IPS-15b (cell line): Measurements from ENCODE around the gene HMCN2.
"Not testable (repeated sequence)": the region's sequence is repeated elsewhere in the genome, so short reads cannot be mapped to it uniquely, and the experiment has no call there.

Source experiments
- H3K27me3 ChIP-seq: one replicate; pipeline ENCODE4 v1.6.1; 2013; ENCODE audit warnings: low read length; ENCODE audit not compliant: control insufficient read depth, insufficient read depth
- H3K36me3 ChIP-seq: one replicate; pipeline ENCODE4 v1.6.1; 2013; ENCODE audit warnings: low read length; ENCODE audit not compliant: control insufficient read depth, insufficient read depth
- H3K4me1 ChIP-seq: one replicate; pipeline ENCODE4 v1.6.1; 2013; ENCODE audit warnings: mild to moderate bottlenecking, low read length; ENCODE audit not compliant: control insufficient read depth, insufficient read depth
- H3K4me3 ChIP-seq: one replicate; pipeline ENCODE4 v1.5.1; 2013; ENCODE audit warnings: low read depth, low read length
- H3K9ac ChIP-seq: one replicate; pipeline ENCODE4 v1.6.1; 2013; ENCODE audit warnings: low read depth, mild to moderate bottlenecking, low read length
- H3K9me3 ChIP-seq: one replicate; pipeline ENCODE4 v1.6.1; 2013; ENCODE audit warnings: mild to moderate bottlenecking, low read length; ENCODE audit not compliant: control insufficient read depth, insufficient read depth

The HMCN2 gene

DNA sequence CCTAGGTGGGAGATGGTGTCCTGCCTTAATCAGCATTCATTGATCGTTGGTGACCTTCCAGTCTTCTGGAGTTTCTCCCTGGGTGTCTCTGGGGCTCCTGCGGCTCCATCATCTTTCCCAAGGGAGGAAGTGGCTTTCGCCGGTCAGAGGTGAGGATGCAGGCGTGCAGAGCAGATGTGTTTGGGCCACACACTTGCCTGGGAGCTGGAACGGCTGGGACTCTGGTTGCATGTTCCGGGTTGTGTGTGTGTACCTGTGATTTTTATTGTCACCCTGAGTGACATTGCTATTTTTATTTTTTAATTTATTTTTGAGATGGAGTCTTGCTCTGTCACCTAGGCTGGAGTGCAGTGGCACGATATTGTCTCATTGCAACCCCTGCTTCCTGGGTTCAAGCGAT, 9.6 kb downstream of the HMCN2 start:
- Histone ChIP-seq H3K4me3 (no peak overlapping the region), H3K36me3 (peaks cover 2% of the 10 kb centered on the region), H3K9ac (no peak overlapping the region), H3K27me3 (no peaks in the 10 kb centered on the region), H3K9me3 (no peaks in the 10 kb centered on the region), H3K4me1 (no peaks in the 10 kb centered on the region)

DNA sequence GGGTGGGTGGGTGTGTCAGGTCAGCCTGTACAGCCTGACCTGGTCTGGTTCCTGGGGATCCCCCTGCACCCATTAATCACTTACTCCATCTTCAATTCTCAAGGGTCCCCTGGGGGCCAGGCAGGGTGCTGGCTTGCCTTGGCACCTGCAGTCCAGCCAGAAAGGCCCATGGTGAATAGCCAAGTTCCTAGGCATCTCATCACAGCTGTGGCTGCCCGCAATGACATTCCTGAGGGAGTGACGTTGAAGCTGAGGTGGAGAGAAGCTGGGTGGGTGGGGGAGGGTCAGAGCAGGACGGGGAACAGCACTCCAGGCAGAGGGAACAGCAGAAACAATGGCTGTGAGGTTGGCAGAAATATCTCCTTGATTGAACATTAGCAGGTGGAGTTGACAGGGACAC, 10.6 kb downstream of the HMCN2 start:
- Histone ChIP-seq H3K9me3 (no peaks in the 10 kb centered on the region), H3K9ac (no peak overlapping the region), H3K4me1 (no peaks in the 10 kb centered on the region), H3K36me3 (peaks cover 2% of the 10 kb centered on the region), H3K4me3 (no peak overlapping the region), H3K27me3 (no peaks in the 10 kb centered on the region)

DNA sequence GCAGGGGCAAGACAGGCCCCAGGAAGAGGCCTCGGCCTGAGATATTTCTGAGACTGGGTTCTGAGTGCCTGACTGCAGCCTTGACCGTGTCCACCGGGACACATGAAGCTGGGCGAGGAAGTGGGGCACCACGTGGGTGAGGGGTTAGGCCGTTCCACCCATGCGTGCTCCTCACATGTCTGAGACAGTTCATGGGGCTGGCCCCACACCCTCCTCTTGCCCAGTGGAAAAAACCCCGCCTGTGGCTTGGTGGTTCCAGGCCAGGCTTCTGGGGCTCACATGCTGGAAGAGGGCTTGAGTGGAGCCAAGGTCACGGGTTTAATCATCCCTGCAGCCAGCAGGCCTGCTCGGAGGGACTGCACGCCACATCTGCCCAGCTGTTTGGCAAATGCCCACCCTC, 11.4 kb downstream of the HMCN2 start:
- H3K27me3 ChIP-seq, result no peaks in the 10 kb centered on the region
- no peaks in the 10 kb centered on the region for H3K9me3 ChIP-seq
- H3K4me1 ChIP-seq, result no peaks in the 10 kb centered on the region
- peaks cover 2% of the 10 kb centered on the region for H3K36me3 ChIP-seq
- no peak overlapping the region for H3K4me3 ChIP-seq
- no peak overlapping the region for H3K9ac ChIP-seq

DNA sequence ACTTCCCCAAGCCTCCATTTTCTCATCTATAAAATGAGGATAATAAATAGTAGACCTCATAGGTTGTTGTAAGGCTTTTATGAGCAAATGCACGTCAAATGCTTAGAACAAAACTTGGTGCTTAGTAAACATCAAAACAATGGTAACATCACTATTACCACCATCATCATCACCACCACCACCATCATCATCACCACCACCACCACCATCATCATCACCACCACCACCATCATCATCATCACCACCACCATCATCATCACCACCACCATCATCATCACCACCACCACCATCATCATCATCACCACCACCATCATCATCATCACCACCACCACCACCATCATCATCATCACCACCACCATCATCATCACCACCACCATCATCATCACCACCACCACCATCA, 12.0 kb downstream of the HMCN2 start:
- not testable (repeated sequence) for H3K27me3 ChIP-seq, H3K4me1 ChIP-seq, H3K36me3 ChIP-seq, H3K9ac ChIP-seq, H3K4me3 ChIP-seq, H3K9me3 ChIP-seq

DNA sequence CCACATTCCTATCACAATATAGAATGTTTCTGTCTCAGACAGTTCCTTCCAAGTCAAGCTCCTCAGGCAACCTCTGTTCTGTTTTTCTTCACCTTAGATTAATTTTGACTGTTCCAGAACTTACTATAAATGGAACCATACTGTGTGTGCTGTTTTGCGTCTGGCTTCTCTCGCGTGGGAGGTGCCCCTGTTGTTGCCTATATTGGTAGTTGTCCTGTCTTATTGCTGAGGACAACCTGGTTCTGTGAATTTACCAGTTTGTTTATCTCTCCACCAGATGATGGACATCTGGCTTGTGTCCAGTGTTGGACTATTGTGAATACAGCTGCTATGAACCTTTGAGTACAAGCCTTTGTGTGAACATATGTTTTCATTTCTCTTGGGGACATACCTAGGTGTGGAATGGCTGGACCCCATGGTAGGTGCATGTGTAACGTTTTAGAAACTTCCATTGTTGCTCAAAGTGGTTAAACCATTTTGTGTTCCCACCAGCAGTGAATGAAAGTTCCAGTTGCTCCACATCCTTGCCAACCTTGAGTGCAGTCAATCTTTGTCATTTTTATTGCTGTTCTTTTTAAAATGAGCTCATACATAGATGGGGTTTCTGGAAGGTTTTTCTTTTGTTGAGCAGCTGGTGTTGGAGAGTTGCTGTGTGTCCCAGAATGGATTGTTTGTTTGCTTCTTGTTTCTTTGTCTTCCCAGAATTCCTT, 18.1 kb downstream of the HMCN2 start:
- Histone ChIP-seq H3K9me3 (no peaks in the 10 kb centered on the region), H3K27me3 (no peaks in the 10 kb centered on the region), H3K9ac (no peak overlapping the region), H3K4me3 (no peak overlapping the region), H3K36me3 (peaks cover 3% of the 10 kb centered on the region), H3K4me1 (peaks cover 4% of the 10 kb centered on the region)

DNA sequence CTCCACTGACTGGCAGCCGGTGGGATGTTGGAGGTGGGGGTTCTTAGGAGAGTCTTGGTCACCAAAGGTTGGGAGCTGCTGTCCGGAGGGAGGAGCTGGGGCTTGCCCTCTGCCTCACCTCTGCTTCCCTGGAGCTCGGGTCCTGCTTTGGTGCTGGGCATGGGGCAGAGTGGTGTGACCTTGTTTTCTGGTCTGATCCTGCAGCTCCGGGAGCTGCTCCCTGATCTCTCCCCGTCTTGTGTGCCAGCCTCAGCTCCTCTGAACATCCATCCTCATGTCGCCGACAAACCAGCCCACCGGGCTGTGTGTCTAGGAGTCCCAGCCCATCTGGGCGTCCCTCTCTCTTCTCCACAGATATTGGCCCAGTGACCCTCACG, 18.7 kb downstream of the HMCN2 start:
- no peak overlapping the region for H3K4me3 ChIP-seq
- H3K4me1 ChIP-seq, result peaks cover 4% of the 10 kb centered on the region
- no peak overlapping the region for H3K9ac ChIP-seq
- H3K9me3 ChIP-seq, result no peaks in the 10 kb centered on the region
- peaks cover 3% of the 10 kb centered on the region for H3K36me3 ChIP-seq
- H3K27me3 ChIP-seq, result no peaks in the 10 kb centered on the region

DNA sequence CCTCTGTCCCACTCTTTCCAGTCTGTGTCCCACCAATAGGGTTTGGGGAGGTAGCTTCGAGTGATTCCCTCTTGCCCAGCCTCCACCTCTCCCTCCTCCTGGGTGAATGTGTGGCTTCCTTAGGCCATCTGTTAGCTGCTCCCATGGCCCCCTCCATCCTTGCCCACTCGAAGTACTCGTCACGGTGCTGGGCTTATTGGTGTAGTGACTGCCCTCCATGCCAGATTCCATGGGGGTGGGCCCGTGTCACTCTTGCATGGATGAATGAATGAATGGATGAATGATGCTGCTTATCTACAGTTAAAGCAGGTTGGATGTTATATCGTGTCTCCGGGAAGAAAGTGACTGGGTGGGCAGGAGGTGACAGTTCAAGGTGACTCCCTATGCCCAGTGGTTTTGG, 19.1 kb downstream of the HMCN2 start:
- no peak overlapping the region for H3K9ac ChIP-seq
- H3K36me3 ChIP-seq, result peaks cover 3% of the 10 kb centered on the region
- H3K4me3 ChIP-seq, result no peak overlapping the region
- no peaks in the 10 kb centered on the region for H3K9me3 ChIP-seq
- peaks cover 4% of the 10 kb centered on the region for H3K4me1 ChIP-seq
- H3K27me3 ChIP-seq, result no peaks in the 10 kb centered on the region

DNA sequence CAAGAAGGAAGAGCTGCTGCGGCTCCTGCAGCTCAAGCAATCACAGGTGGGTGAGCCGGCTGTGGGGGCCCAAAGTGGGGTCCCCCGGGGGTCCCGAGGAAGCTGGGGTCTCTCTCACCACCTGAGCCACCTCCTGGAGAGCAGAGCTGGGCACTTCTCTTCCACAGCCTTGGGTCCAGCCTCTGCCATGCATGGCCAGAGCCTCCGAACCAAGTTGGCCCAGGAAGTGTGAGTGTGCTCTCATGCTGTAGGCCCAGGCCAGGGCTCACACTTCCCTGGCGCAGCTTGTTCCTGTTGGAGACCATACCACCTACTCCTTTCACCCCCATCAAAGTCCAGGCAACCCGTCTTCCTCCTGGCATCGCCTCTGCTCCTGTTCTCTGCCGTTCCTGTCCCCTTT, 19.7 kb downstream of the HMCN2 start:
- no peaks in the 10 kb centered on the region for H3K27me3 ChIP-seq

DNA sequence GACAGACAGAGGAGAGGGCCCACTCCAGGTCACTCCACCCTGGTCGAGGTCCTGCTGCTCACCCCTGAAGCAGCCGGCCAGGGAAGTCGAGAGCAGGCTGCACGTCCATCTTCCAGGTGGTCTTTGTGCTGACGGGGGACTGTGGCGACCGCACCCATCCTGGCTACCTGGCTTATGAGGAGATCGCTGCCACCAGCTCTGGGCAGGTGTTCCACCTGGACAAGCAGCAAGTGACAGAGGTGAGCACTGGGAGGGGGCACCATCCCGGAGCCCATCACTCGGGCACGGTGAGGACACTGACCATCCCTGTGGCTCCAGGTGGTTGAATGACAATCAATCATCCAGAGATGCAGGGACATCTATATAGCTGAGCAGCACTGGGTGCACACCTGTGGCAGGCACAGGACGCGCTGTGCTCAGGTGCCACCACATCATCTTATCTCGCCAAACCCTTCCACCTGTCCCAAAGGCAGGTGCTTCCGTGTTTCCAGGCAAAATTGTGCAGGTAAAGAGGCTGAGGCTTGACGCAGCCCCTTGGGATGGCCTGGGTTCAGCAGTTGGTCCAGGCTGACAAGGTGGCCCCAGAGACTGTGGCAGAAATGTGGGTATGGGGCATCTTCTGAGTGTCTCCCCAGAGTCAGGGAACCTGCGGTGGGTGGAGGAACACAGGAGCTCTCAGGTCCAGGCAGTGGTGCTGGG, 20.7 kb downstream of the HMCN2 start:
- no peaks in the 10 kb centered on the region for H3K27me3 ChIP-seq
- H3K4me1 ChIP-seq, result peaks cover 4% of the 10 kb centered on the region
- peaks cover 5% of the 10 kb centered on the region for H3K36me3 ChIP-seq
- no peak overlapping the region for H3K9ac ChIP-seq
- H3K9me3 ChIP-seq, result no peaks in the 10 kb centered on the region
- no peak overlapping the region for H3K4me3 ChIP-seq

More for the DNA sequence above, 19.7 kb downstream of the HMCN2 start:
- Histone ChIP-seq H3K9me3 (no peaks in the 10 kb centered on the region), H3K4me1 (peaks cover 4% of the 10 kb centered on the region), H3K36me3 (peaks cover 5% of the 10 kb centered on the region), H3K4me3 (no peak overlapping the region), H3K9ac (no peak overlapping the region)

DNA sequence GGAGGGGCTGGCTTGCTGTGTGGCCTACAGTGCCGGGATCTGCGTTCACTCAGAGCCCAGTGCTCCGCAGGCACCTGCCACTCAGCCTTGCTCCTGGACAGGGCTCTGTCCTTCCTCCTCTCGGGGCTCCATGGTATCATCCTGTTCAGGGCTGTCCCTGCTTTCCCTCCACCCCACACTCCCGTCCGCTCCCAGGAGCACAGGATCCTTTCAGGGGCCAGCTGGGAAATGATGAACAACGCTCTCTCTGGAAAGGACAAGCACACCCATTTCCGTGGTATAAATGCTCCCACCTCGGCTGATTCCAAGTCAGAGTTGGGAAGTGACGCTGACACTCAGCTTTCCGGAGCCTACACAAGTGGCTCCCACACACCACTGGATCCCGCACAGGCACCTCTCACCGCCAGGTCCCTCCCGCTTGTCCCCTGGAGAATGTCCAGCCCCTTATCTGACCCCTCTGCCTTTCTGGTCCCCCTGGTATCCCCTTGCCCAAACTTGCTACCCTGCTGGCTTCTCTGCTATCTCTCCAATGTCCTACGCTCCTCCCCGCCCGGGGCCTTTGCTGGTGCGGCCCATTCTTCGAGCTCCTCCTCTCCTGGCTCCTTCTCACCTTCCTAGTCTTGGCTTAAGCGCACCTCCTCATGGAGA, 21.3 kb downstream of the HMCN2 start:
- Histone ChIP-seq H3K4me1 (peaks cover 4% of the 10 kb centered on the region), H3K9me3 (no peaks in the 10 kb centered on the region), H3K4me3 (no peak overlapping the region), H3K27me3 (no peaks in the 10 kb centered on the region), H3K9ac (no peak overlapping the region), H3K36me3 (peaks cover 5% of the 10 kb centered on the region)

DNA sequence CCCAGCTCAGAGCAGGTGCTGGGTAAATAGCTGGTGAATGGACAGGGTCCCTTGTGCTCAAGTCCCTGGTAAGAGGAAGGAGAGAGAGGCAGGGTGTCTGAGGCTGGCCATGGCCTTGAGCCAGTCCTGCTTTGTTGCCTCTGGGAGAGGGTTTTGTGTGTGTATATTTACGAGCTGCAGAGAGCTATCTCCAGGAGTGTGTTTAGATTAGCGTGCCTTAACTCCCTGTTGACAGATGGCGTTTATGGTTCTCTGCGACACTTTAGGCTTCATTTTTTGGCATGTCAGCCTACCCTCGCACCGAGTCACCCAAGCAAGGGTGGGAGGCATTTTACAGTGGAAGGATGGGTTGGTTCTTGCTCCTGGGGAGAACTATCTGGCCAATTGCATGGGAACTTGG, 22.2 kb downstream of the HMCN2 start:
- H3K9me3 ChIP-seq, result no peaks in the 10 kb centered on the region
- no peaks in the 10 kb centered on the region for H3K27me3 ChIP-seq
- H3K4me1 ChIP-seq, result peaks cover 4% of the 10 kb centered on the region
- H3K4me3 ChIP-seq, result no peak overlapping the region
- H3K9ac ChIP-seq, result no peak overlapping the region
- H3K36me3 ChIP-seq, result peaks cover 5% of the 10 kb centered on the region

DNA sequence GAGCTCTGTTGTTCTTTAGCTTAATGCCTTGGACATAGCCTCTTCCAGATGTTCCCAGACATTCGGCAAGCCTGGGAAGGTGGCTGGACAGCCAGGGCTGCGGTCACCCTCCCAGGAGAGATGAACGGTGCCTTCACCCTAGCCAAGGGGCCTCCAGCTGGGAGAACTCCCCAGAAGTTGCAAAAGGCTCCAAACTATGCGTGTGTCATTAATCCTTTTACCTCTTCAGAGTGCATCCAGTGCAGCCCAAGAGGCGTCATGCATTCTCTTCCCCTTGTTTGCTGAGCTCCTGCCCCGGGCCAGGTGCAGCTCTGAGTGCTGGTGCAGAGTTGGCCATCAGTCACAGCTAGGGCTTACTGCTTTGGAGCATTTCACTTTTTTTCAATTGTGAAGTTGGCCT, 22.8 kb downstream of the HMCN2 start:
- peaks cover 5% of the 10 kb centered on the region for H3K36me3 ChIP-seq
- H3K4me3 ChIP-seq, result no peak overlapping the region
- peaks cover 4% of the 10 kb centered on the region for H3K4me1 ChIP-seq
- H3K9me3 ChIP-seq, result no peaks in the 10 kb centered on the region
- H3K9ac ChIP-seq, result peak overlapping the region; percentile 16
- H3K27me3 ChIP-seq, result no peaks in the 10 kb centered on the region
